Esophagus muscularis mucosa (tissue), 4 donors: ENCODE data around the gene NBAS. TPM values are rescaled to one million over a fixed set of nuclear protein-coding genes. Genes with fewer than 3 reads are reported as not detected.

Experiments
- DNase-seq: peaks from one replicate; pipeline ENCODE4 v3.0.0-alpha.2; 2017; ENCODE audit errors: extremely low spot score
- H3K27ac ChIP-seq, 4 donors: fragments of 200-600 bp; sonication (generic); replicated peaks in 1 of 4; 1 replicate in 3 of 4; 2 replicates in 1 of 4; pipeline ENCODE4 v1.5.1; 2016 to 2019; ENCODE audit warnings: mild to moderate bottlenecking in 1 of 4
- H3K27me3 ChIP-seq, 4 donors: fragments of 200-600 bp; sonication (generic); one replicate each; pipeline versions ENCODE4 v1.5.1 to v1.6.0; 2016 to 2019
- H3K36me3 ChIP-seq, 4 donors: fragments of 200-600 bp; sonication (generic); one replicate each; pipeline ENCODE4 v1.5.1; 2016 to 2019
- H3K4me1 ChIP-seq, 4 donors: fragments of 200-600 bp; sonication (generic); one replicate each; pipeline ENCODE4 v1.5.1; 2016 to 2019
- H3K4me3 ChIP-seq, 4 donors: fragments of 200-600 bp; sonication (generic); 1 replicate in 2 of 4; 2 replicates in 2 of 4; pipeline ENCODE4 v1.5.1; 2016 to 2019; ENCODE audit warnings: mild to moderate bottlenecking in 4 of 4, moderate library complexity in 1 of 4
- H3K9me3 ChIP-seq, 4 donors: fragments of 200-600 bp; sonication (generic); 1 replicate in 3 of 4; 2 replicates in 1 of 4; pipeline ENCODE4 v1.5.1; 2016 to 2019
- CTCF ChIP-seq, 3 experiments: fragments of 200-600 bp in 2 of 3; fragments of 450-650 bp in 1 of 3; sonication (generic) in 2 of 3; IDR thresholded peaks; one replicate each; pipeline ENCODE4 v1.5.1; 2017 to 2019; ENCODE audit warnings: antibody characterized with exemption in 3 of 3, mild to moderate bottlenecking in 2 of 3, moderate library complexity in 1 of 3
- EP300 ChIP-seq: sonication (generic); formaldehyde crosslinking; IDR thresholded peaks from one replicate; pipeline ENCODE4 v1.6.1; 2017; ENCODE audit warnings: antibody characterized with exemption
- POLR2A ChIP-seq: fragments of 450-650 bp; IDR thresholded peaks from one replicate; pipeline ENCODE4 v1.6.1; 2017; ENCODE audit warnings: antibody characterized with exemption, moderate library complexity, mild to moderate bottlenecking, low read depth
- POLR2AphosphoS5 ChIP-seq, 2 donors: sonication (generic); formaldehyde crosslinking; IDR thresholded peaks; one replicate each; pipeline ENCODE4 v1.6.1; 2017; ENCODE audit warnings: antibody characterized with exemption in 2 of 2
- WGBS: methylation state at CpG from one replicate; pipeline ENCODE4 v1.1.5; 2018; 5-methylcytosine and 5-hydroxymethylcytosine counted together
- intact Hi-C: fragments of 100-400 bp; cut with DNase I; formaldehyde crosslinking; loops from one replicate; pipeline ENCODE4 v1.15.1; 2023
- total RNA-seq, 4 donors: library from RNA; depleted of rRNA; stranded (reverse); fragments of >200 nt; gene quantifications; one replicate each; pipeline versions ENCODE4 v1.1.0 to v1.2.1, GENCODE V29; 2016

NBAS gene
- total RNA-seq, 4 donors from 2014 or later = 39.2 to 43.6 (median 42.0) TPM

GRCh38 chr2:15563227-15564100 lies 2.3 kb upstream of the NBAS start:
- intact Hi-C loops = no loop called here

DNA sequence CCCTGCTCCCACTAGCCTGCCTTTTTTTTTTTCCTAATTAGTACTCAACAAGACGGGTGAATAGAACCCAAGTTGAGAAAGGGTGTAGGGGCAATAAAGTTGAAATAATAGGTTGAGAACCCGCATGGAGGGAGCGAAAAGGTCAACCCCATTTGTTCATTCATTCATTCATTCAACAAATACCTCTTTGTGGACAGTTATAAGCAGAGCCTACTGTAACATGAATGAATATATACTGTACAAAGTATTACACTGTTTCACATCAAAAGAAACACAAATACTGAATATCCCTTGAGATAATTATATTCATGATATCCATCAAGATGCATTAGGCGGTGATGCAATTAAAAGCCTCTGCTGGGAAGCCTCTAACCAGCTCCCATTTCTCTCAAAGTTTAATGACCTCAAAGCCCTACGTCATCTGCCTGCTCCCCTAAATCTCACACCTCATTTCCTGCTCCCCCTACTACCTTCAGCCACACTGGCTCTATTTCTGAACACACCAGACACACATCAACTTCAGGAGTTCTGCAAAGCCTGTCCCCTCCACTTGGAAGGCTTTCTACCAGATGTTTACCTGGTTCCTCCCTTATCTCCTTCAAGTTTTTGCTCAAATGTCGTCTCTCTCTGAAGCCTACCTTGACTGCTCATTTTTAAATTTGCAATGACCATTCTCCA lies 1.4 kb upstream of the NBAS start:
- TF ChIP-seq POLR2AphosphoS5 (IDR thresholded peaks at IDR 0.05) = no peak
- TF ChIP-seq POLR2A = no peak
- TF ChIP-seq EP300 = no peak
- no peak for TF ChIP-seq CTCF (IDR thresholded peaks at IDR 0.05)
- no peaks in the 10 kb centered on the region for H3K9me3 ChIP-seq
- H3K36me3 ChIP-seq = no peaks in the 10 kb centered on the region
- H3K4me3 ChIP-seq = peak overlapping the region in 1 of 4 donors; percentile 90
- WGBS = 81% methylated on average over 6 of the region's 6 CpGs
- no peak for DNase-seq
- intact Hi-C loops = no loop called here
- H3K4me1 ChIP-seq = peaks cover 17 to 40% (median 30%) of the 10 kb centered on the region in 4 donors
- peak overlapping the region in 3 of 4 donors; percentile 78 to 85 (median 83) for H3K27ac ChIP-seq
- H3K27me3 ChIP-seq = no peaks in the 10 kb centered on the region

More at GRCh38 chr2:15563227-15564100, 2.3 kb upstream of the NBAS start:
- Histone ChIP-seq H3K9me3 (no peaks in the 10 kb centered on the region), H3K4me3 (no peak overlapping the region), H3K27me3 (no peaks in the 10 kb centered on the region), H3K36me3 (no peaks in the 10 kb centered on the region), H3K27ac (no peak overlapping the region), H3K4me1 (peaks cover 14 to 32% (median 27%) of the 10 kb centered on the region in 4 donors)
- DNase-seq = no peak
- WGBS = 89% methylated on average over 9 of the region's 9 CpGs
- TF ChIP-seq EP300 (no peak), POLR2A (no peak), POLR2AphosphoS5 (IDR thresholded peaks at IDR 0.05) (no peak), CTCF (IDR thresholded peaks at IDR 0.05) (no peak)

DNA sequence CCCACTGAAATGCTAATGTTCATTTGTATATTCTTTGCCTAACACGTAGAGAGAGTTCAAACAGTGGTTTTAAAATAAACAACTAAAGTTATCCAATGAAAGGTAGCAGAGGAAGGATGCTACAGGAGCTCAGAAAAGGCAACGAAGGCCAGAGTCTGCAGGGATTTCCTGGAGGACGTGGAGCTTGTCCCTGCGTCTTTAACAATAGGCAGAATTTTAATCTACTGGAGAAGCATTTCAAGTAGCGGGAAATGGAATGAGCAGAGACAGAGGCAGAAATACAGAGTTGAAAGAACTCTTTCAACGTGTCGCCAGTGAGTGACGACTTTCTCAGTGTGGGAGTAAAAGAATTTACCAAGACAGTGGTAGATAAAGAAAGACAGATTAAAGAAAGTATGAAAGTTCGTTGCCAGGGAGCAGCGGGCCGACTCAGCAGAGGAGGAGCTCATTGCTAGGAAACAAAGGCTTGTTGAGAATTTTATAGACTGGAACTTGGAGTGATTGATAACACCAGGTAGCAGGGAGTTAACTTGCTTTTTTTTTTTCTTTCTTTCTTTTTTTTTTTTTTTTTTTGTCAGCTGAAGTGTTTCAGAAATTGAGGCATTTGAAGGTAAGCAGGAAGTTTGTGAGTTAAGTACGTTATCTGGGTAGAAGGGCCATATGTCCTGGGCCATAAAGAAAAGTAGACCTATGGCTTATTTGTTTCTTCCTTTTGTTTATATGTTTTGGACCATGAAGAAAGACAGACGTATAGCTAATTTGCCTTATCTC lies 625 bp upstream of the NBAS start:
- TF ChIP-seq POLR2AphosphoS5 (IDR thresholded peaks at IDR 0.05) = no peak
- no peak for TF ChIP-seq EP300
- no peak for TF ChIP-seq CTCF (IDR thresholded peaks at IDR 0.05)
- TF ChIP-seq POLR2A = no peak
- DNase-seq = no peak
- Histone ChIP-seq H3K4me3 (peak overlapping the region; percentile 87 to 93 (median 90)), H3K4me1 (peaks cover 17 to 40% (median 30%) of the 10 kb centered on the region in 4 donors), H3K27me3 (no peaks in the 10 kb centered on the region), H3K9me3 (no peaks in the 10 kb centered on the region), H3K27ac (peak overlapping the region; percentile 78 to 85 (median 84)), H3K36me3 (no peaks in the 10 kb centered on the region)
- intact Hi-C loops = no loop called here
- 8% methylated on average over 13 of the region's 13 CpGs for WGBS

DNA sequence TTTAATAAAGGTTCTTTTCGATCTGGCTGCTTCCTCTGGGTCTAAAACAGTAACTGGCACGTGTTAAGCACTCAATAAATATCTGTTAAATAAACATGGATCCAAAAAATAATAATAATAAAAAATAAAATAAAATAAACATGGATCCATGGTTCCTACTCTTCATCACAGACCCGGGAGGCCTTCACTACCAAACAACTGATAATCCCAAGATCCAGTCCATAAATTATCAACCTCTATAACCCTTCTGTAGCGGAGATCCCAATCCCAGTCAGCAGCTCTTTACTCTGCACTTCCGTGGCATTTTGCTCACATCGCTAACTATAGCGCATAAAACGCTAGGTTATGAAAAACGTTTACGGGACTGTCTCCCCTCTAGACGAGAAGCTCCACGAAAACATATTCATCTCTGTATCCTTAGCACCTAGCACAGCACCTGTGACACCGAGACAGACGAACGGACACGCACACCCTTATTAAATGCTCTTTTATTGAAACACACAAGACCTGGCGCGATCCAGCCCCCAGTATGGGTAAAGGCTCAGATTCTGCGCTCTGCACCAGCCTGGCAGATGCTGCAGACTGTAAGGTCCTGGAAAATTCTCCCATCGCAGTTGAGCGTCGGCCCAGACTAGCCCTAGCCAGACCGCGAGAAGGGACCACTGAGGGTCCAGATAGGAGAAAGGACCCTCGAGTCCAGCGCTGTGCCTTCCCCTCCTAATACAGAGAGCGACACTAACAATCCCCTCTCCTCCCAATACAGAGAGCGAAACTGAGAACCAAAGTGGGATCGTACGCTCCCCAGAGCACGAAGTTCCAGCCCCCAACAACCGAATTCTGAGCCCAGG lies 770 bp downstream of the NBAS start:
- no peaks in the 10 kb centered on the region for H3K27me3 ChIP-seq
- DNase-seq = no peak
- 2% methylated on average over 23 of the region's 32 CpGs for WGBS
- H3K27ac ChIP-seq = peak overlapping the region; percentile 78 to 85 (median 84)
- H3K9me3 ChIP-seq = no peaks in the 10 kb centered on the region
- H3K4me1 ChIP-seq = peaks cover 17 to 40% (median 30%) of the 10 kb centered on the region in 4 donors
- peaks cover 0 to 12% (median 3%) of the 10 kb centered on the region in 4 donors for H3K36me3 ChIP-seq
- intact Hi-C loops = no loop called here
- TF ChIP-seq CTCF (IDR thresholded peaks at IDR 0.05) = no peak
- TF ChIP-seq POLR2AphosphoS5 (IDR thresholded peaks at IDR 0.05) = no peak
- TF ChIP-seq EP300 = no peak
- TF ChIP-seq POLR2A = no peak
- H3K4me3 ChIP-seq = peak overlapping the region; percentile 87 to 93 (median 90)
